KMS-11 (cell line): ENCODE data around the gene RPL7A.

Experiments
- H2AFZ ChIP-seq: fragments of 200-600 bp; sonication (generic); 2 replicates; pipeline ENCODE4 v1.6.1; 2016; ENCODE audit warnings: antibody characterized with exemption, mixed run types, low read depth
- H3K27ac ChIP-seq: fragments of 200-600 bp; sonication (generic); 2 replicates; pipeline ENCODE4 v1.6.1; 2016; ENCODE audit warnings: mild to moderate bottlenecking, mixed run types
- H3K27me3 ChIP-seq: fragments of 200-600 bp; sonication (generic); 2 replicates; pipeline ENCODE4 v1.6.1; 2017; ENCODE audit warnings: mild to moderate bottlenecking, low read depth, mixed run types, moderate library complexity; ENCODE audit not compliant: insufficient read depth
- H3K36me3 ChIP-seq: fragments of 200-600 bp; sonication (generic); 2 replicates; pipeline ENCODE4 v1.6.1; 2017; ENCODE audit warnings: mild to moderate bottlenecking, mixed run types; ENCODE audit not compliant: insufficient read depth
- H3K4me1 ChIP-seq: fragments of 200-600 bp; sonication (generic); 2 replicates; pipeline ENCODE4 v1.6.1; 2016; ENCODE audit warnings: mild to moderate bottlenecking, low read depth, mixed run types; ENCODE audit not compliant: poor library complexity, severe bottlenecking
- H3K4me2 ChIP-seq: fragments of 200-600 bp; sonication (generic); 2 replicates; pipeline ENCODE4 v1.7.0; 2016; ENCODE audit warnings: mild to moderate bottlenecking, mixed run types
- H3K4me3 ChIP-seq: fragments of 200-600 bp; sonication (generic); IDR thresholded peaks from 2 replicates; pipeline ENCODE4 v1.6.1; 2017; ENCODE audit warnings: low read depth, low read length, mixed read lengths; ENCODE audit not compliant: insufficient read depth
- H3K79me2 ChIP-seq: fragments of 200-600 bp; sonication (generic); 2 replicates; pipeline ENCODE4 v1.6.1; 2016; ENCODE audit warnings: low read depth, mixed run types; ENCODE audit not compliant: insufficient read depth
- H3K9ac ChIP-seq: fragments of 200-600 bp; sonication (generic); 2 replicates; pipeline ENCODE4 v1.6.1; 2016; ENCODE audit warnings: mild to moderate bottlenecking, mixed run types
- H4K20me1 ChIP-seq: fragments of 200-600 bp; sonication (generic); 2 replicates; pipeline ENCODE4 v1.6.1; 2016; ENCODE audit warnings: mild to moderate bottlenecking, mixed run types; ENCODE audit not compliant: insufficient read depth
- CTCF ChIP-seq: fragments of 200-600 bp; sonication (generic); conservative IDR thresholded peaks from 2 replicates; pipeline ENCODE4 v1.6.1; 2017; ENCODE audit warnings: low read depth, mild to moderate bottlenecking, antibody characterized with exemption, low read length, moderate library complexity, mixed read lengths

Gene RPL7A

GRCh38 chr9:133400292-133400691, 52.3 kb downstream of the RPL7A start:
- Histone ChIP-seq H3K4me2 (no peak overlapping the region), H3K4me3 (no peak overlapping the region), H3K36me3 (no peaks in the 10 kb centered on the region), H3K79me2 (no peaks in the 10 kb centered on the region), H3K9ac (no peak overlapping the region), H4K20me1 (no peaks in the 10 kb centered on the region), H3K27me3 (peaks cover 25% of the 10 kb centered on the region; the same call in 1 of the 2 replicates), H3K4me1 (no peaks in the 10 kb centered on the region), H3K27ac (no peak overlapping the region), H2AFZ (no peak overlapping the region)
- no peak for TF ChIP-seq CTCF
